Progenitor cell of endocrine pancreas (in vitro differentiated cells): Measurements from ENCODE around the gene ADPGK. TPM values are rescaled to one million over a fixed set of nuclear protein-coding genes. Genes with fewer than 3 reads are reported as not detected.
A peak's percentile ranks its signal among the peaks of the same experiment; 100 is the strongest.

Source experiments
- DNase-seq: peaks from one replicate; pipeline ENCODE4 v3.0.0; 2021; ENCODE audit warnings: low spot score; ENCODE audit not compliant: unreplicated experiment
- H3K27ac Mint-ChIP-seq: 2 replicates; pipeline ENCODE4 v1.8.0; 2021; ENCODE audit warnings: mild to moderate bottlenecking, moderate library complexity, mixed read lengths
- H3K27me3 Mint-ChIP-seq: 2 replicates; pipeline ENCODE4 v1.8.0; 2021; ENCODE audit warnings: mixed read lengths
- H3K36me3 Mint-ChIP-seq: 2 replicates; pipeline ENCODE4 v1.8.0; 2022; ENCODE audit warnings: mixed read lengths; ENCODE audit not compliant: insufficient read depth
- H3K4me1 Mint-ChIP-seq: 2 replicates; pipeline ENCODE4 v1.8.0; 2021; ENCODE audit warnings: low read depth, mixed read lengths
- H3K4me3 Mint-ChIP-seq: 2 replicates; pipeline ENCODE4 v1.8.0; 2021; ENCODE audit warnings: low read depth, mild to moderate bottlenecking, moderate library complexity, mixed read lengths
- H3K9me3 Mint-ChIP-seq: 2 replicates; pipeline ENCODE4 v1.8.0; 2021; ENCODE audit warnings: low read depth, mixed read lengths
- CTCF ChIP-seq: fragments of 200-600 bp; sonication (generic); IDR thresholded peaks from one replicate; pipeline ENCODE4 v1.5.0; 2021; ENCODE audit warnings: antibody characterized with exemption, mild to moderate bottlenecking; ENCODE audit not compliant: unreplicated experiment
- long read RNA-seq: library from polyadenylated mRNA; unstranded; transcript quantifications from one replicate; pipeline ENCODE4 v2.0.0, GENCODE V29; 2020
- total RNA-seq: library from RNA; stranded (reverse); gene quantifications from 2 replicates; pipeline ENCODE4 v1.2.1, GENCODE V29; 2021

The ADPGK gene
- 46.5 and 52.6 TPM in 2 replicates for total RNA-seq
- long read RNA-seq, transcript ADPGK-201 (7 exons, 2,557 nt), result major isoform, 41 of 338 reads
- long read RNA-seq, partial matches to known transcripts, result 20 of 338 reads
- long read RNA-seq, other reads (novel, unspliced or antisense), result 275 of 338 reads

DNA sequence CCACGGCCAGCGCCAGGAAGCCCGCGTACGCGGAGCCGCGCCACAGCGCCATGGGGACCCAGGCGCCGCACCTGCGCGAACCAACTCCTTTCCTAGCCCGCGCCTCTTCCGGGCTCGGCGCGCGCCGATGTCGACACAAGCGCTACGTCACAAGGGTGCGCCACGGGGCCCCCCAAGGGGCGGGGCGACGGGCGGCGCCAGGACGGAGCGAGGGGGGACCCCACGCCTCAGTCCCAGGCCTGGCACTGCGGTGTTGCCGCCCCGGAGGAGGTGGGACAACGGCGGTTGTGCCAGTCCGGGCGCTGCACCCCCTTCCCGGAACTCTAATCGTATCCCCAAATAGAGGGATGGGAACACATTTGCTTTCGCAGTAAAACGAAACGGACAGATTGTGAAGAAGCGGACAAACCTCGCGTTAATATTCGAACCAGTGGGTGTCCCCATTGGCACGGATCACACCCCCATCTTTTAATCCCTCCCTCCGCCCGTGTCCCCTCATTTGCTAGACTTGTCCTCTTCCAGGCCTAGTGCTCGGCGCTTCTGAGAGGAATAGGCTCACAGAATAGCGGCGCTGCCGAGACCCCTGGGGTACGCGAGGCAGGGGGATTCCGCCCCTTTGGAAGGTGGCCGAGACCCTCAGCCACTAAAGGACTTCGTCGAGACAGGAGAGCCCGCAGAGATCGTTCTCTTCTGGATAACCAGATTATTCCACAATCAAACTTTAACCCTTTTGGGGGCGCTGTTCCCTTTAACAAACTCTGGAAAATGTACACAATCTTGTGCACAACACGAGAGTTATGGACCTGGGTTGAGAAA lies at the start of gene ADPGK:
Gene ADPGK (minus strand): TSS at position 119 of the 816 bp plus-strand sequence. CDS start 67 bp downstream, at position 52.
- Mint-ChIP-seq H3K27me3 (no peaks in the 10 kb centered on the region), H3K4me1 (peaks cover 15% of the 10 kb centered on the region), H3K27ac (peak within 1 kb of the TSS; percentile 98), H3K4me3 (peak within 1 kb of the TSS; percentile 87), H3K36me3 (peaks cover 1% of the 10 kb centered on the region), H3K9me3 (no peaks in the 10 kb centered on the region)
- peak; percentile 93 for DNase-seq
- peak; percentile 58 for TF ChIP-seq CTCF

DNA sequence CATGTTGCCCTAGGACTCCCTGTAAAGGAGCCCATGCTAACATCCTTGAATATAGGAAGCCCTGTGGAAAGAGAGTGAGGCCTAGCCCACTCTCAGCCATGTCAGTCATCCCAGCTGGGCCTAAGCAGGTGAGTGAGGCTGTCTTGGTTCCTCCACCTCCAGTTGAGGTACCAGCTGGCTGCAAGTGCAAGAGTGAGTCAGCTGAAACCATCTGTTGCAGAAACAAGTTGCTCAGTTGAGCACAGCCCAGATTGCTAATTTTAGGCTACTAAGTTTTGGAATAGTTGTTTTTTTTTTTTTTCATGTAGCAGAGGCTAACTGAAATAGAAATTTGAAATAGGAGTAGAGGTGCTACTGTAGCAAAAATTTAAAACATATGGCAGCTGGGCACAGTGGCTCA lies 43.7 kb upstream of the ADPGK start:
- TF ChIP-seq CTCF, result no peak
- Mint-ChIP-seq H3K9me3 (no peaks in the 10 kb centered on the region), H3K36me3 (no peaks in the 10 kb centered on the region), H3K4me1 (no peaks in the 10 kb centered on the region), H3K4me3 (no peak overlapping the region), H3K27me3 (peaks cover 11% of the 10 kb centered on the region), H3K27ac (no peak overlapping the region)
- no peak for DNase-seq

GRCh38 chr15:72826611-72827010 lies 43.1 kb upstream of the ADPGK start:
- Mint-ChIP-seq H3K27me3 (peaks cover 7% of the 10 kb centered on the region), H3K4me1 (no peaks in the 10 kb centered on the region), H3K36me3 (no peaks in the 10 kb centered on the region), H3K27ac (no peak overlapping the region), H3K9me3 (no peaks in the 10 kb centered on the region), H3K4me3 (no peak overlapping the region)
- TF ChIP-seq CTCF, result no peak
- no peak for DNase-seq

GRCh38 chr15:72825829-72826228 lies 42.3 kb upstream of the ADPGK start:
- no peaks in the 10 kb centered on the region for H3K4me1 Mint-ChIP-seq
- H3K4me3 Mint-ChIP-seq, result no peak overlapping the region
- H3K9me3 Mint-ChIP-seq, result no peaks in the 10 kb centered on the region
- H3K27me3 Mint-ChIP-seq, result peaks cover 8% of the 10 kb centered on the region
- H3K27ac Mint-ChIP-seq, result peak overlapping the region; percentile 62
- no peaks in the 10 kb centered on the region for H3K36me3 Mint-ChIP-seq
- TF ChIP-seq CTCF, result no peak
- no peak for DNase-seq

- H3K4me3 Mint-ChIP-seq, result no peak overlapping the region
- no peaks in the 10 kb centered on the region for H3K36me3 Mint-ChIP-seq
- TF ChIP-seq CTCF, result no peak
- H3K27ac Mint-ChIP-seq, result no peak overlapping the region
- DNase-seq, result no peak
- no peaks in the 10 kb centered on the region for H3K4me1 Mint-ChIP-seq
- peaks cover 9% of the 10 kb centered on the region for H3K27me3 Mint-ChIP-seq
- no peaks in the 10 kb centered on the region for H3K9me3 Mint-ChIP-seq
These were observed 41.2 kb upstream of the ADPGK start for GRCh38 chr15:72824781-72825180.
